ENCODE data around the gene HNRNPDL.
"Not testable (repeated sequence)": the region's sequence is repeated elsewhere in the genome, so short reads cannot be mapped to it uniquely, and the experiment has no call there.

The HNRNPDL gene

DNA sequence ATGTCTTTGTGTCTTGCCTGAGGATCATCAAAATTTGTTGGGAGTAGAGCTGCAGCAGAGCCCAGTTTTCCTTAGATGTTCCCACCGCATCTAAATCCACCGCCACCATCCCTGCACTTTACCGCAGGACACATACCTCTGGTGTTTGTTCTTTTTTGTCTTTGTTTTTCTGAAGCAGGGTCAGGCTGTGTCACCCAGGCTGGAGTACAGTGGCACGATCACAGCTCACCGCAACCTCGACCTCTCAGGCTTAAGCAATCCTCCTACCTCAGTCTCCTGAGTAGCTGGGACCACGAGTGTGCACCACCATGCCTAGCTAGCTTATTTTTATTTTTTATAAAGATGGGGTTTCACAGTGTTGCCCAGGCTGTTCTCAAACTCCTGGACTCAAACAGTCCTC lies 4.7 kb upstream of the HNRNPDL start:
- H3K27ac ChIP-seq, result no peak overlapping the region
- no peak for DNase-seq (ENCODE audit: low read depth, low spot score)

DNA sequence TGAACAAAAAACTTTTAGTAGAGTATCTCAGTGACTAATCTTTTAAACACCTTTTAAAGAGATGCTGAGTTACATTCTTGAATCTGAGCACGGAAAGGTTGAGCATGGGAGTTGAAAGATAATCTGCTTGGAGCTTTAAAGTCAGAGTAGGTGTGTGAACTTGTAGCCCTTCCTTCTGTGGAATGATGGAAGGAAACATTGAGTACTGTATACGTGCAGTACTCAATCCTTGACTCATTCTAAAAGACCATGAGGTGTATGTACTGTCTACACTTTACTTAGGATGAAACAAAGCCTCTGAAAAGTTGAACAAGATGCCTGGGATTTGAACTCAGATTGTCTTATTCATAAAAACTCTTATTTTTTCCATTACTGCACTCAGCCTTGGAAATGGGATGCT lies 3.5 kb upstream of the HNRNPDL start:
- no peak for DNase-seq (ENCODE audit: low read depth, low spot score)
- H3K27ac ChIP-seq, result no peak overlapping the region

DNA sequence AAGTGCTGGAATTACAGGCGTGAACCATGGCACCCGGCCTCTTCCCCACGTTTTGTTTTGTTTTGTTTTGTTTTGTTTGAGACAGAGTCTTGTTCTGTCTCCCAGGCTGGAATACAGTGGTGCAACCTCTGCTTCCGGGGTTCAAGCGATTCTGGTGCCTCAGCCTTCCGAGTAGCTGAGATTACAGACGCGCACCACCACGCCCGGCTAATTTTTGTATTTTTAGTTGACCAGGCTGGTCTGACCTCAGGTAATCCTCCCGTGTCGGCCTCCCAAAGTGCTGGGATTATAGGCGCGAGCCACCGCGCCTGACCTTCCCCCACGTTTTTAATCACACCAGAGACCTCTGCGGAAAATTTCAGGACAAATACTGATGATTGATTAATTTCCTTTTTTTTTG lies 2.3 kb upstream of the HNRNPDL start:
- no peak overlapping the region for H3K27ac ChIP-seq
- no peak for DNase-seq (ENCODE audit: low read depth, low spot score)

DNA sequence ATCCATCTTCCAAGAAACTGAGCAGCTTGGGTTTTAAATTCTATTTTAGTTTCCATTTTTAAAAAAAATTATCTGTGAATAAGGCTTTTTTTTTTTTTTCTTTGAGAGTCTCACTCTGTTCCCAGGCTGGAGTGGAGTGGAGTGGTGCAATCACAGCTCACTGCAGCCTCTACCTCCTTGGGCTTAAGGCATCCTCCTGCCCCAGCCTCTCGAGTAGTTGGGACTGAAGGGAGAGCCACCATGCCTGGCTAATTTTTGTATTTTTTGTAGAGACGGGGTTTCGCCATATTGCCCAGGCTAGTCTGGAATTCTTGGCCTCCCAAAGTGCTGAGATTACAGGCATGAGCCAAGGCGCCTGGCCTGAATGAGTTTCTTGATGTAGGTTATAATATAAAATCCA lies 1.6 kb upstream of the HNRNPDL start:
- DNase-seq (ENCODE audit: low read depth, low spot score), result no peak
- H3K27ac ChIP-seq, result peak overlapping the region; percentile 92

DNA sequence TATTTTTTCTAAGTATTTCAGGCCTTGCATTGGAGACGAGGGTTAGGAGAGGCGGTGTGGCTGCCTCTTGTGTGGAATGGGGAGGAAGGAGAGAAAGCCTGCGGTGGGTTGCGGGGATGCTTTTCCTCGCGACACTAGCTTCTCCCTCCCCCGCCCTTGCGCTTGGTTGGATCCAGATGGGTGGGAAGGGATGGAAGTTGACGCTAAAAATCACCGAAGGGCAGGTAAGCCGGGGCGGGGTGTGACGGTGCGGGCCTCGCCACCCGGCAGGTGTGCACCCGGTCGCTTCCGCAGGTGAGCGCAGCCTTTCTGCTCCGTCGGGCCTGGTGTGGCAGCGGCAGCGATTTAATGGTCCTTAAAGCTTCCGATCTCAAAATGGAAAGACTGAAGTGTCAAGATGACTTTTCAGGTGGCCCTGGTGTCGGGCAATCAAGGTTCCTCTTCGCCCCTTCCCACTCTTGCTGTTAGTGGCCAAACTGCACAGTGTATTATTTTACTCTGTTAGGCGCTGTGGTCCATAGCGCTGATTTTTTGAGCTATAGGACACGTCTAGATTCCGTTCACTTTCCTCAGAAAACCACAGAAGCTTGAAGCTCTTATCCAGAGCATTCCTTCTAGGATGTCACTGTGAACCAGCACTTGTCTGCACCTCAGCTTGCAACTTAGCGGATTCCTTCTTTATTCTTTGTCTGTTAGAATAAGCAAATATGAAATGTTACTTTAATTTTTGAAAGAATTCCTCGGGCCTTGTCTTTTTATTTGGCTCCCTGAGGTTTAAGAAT lies 893 bp upstream of the HNRNPDL start:
- H3K27ac ChIP-seq, result peak overlapping the region; percentile 92
- DNase-seq (ENCODE audit: low read depth, low spot score), result no peak

DNA sequence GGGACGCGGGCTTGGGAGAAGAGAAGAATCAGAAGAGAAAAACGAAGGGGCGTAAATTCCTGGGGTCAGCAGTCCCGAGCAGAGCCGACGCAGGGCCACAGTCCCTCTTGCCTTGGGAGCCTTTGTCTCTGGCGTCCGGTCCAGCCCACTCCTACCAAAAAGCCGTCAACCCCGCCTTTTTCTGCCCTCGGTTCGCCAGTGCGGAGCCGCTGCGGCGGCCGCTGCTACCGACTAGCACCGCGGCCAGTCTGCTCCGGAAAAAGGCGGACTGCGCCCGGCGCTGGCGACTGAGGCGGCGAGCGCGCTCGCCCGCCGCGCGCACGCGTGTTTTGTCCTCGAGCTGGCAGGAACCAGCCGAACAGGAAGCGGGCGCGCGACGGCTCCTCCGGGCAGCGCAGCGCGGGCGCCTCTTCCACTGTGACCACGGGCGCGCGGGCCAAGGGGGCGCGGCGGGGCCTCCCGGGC lies 502 bp downstream of the HNRNPDL start:
- H3K27ac ChIP-seq, result peak overlapping the region; percentile 92
- DNase-seq (ENCODE audit: low read depth, low spot score), result no peak

DNA sequence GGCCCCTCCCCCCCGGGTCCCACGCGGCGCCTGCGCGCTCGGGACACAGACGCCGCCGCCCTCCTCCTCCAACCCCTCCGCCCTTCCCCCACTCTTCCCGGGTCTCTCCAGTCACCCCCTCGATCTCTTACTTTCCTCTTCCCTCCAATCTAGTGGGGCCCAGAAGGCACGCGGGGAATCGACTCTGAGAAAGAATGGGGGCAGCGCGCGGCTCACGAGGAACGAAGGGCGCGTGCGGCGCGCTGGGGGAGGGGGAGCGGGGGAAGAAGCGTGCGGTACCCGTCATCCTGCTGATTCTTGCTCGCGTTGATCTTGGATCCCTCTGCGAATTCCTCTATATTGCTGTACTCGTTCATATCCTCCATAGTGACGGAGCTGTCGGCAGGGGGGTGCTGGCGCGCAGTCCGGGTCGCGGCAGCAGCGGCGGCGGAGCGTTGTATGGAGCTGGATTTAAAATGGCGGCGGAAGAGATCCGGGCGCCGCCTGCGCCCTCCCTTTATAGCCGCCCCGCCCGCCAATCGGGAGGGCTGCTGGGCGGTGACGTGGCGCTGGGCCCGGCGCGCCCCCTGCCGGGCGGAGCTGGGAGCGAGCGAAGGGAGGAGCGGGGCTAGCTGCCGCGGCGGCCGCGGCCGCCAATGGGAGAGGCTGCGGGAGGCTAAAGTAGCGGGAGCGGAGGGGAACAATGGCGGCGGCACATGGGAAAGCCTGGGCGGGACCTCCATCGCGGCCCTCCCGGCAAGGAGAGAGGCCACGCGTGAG lies 1.1 kb downstream of the HNRNPDL start:
- H3K27ac ChIP-seq, result peak overlapping the region; percentile 92
- DNase-seq (ENCODE audit: low read depth, low spot score), result peak; percentile 41

DNA sequence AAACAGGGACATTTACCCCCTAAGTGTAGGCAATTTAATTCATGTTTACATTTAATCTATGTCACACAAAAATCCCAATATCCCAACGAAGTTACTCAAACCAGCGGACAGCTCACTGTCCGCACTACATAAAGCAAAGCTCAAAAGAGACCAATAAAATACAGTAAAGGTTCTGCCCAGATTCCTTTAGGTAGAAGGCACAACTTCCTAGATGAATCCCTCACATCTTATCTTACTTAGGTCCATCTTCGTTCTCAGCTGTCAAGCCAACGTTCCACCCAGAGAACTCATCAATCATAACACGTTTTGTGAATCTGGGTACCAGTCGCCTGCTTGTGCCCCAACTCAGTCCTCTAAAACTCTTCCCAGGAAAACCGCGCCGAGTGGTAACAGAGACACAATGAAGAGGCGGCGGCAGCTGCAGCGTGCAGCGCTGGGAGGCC lies 1.7 kb downstream of the HNRNPDL start:
- peak overlapping the region; percentile 92 for H3K27ac ChIP-seq

DNA sequence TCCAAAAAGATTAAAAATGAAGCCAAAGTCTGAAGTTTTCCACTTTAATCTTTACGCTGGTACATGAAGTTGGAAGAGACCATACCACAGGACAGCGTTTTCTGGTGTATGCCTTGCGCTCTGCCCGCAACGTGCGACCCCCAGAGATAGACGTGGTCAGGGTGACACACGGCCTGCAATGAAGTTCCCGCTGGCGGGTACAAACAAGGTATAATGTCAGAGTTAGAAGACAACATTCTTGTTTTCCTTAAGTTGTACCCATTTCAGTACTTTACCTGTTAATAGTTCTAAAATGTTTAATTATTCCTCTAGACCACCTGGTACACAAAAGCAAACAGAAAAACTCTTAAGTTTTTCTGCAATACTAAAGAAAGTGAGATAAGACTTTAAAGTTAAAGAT lies 4.8 kb downstream of the HNRNPDL start:
- DNase-seq (ENCODE audit: low read depth, low spot score), result no peak
- H3K27ac ChIP-seq, result peak overlapping the region; percentile 11

More for the DNA sequence above, 1.7 kb downstream of the HNRNPDL start:
- DNase-seq (ENCODE audit: low read depth, low spot score), result no peak

DNA sequence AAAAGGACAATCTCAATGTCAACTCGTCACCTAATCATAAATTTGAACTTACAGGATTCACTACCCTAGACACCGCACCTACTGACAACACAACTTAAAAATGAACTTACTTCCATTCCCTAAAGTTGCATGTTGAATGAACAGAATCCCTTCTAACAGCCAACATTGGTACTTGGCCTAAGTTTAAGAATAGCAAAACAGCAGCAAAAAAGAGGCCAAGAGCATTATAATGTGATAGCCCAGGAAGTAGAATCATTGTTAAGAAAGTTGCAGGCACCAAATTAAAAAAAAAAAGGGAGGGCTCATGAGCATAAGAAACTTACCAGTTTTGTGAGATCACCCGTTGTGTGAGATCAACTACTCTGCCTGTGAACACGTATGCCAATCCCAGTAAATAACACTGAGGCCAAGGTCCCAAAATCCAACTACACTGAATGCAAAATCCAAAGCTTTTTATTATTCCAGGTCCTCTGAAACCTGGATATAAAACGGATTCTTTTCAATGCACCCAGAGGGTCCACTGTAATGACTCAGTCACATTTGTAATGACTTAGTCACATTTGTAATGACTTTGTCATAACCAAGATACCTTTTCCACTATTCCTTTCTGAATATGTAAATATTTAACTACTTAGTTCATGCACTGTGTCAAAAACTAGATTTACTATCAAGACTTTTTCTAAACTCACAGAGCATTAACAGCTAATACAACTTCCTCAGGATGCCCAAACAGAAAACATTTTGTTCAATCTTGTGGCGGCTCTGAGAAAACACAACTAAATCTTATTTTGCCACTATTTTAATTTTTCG lies 6.8 kb downstream of the HNRNPDL start:
- DNase-seq (ENCODE audit: low read depth, low spot score), result no peak

DNA sequence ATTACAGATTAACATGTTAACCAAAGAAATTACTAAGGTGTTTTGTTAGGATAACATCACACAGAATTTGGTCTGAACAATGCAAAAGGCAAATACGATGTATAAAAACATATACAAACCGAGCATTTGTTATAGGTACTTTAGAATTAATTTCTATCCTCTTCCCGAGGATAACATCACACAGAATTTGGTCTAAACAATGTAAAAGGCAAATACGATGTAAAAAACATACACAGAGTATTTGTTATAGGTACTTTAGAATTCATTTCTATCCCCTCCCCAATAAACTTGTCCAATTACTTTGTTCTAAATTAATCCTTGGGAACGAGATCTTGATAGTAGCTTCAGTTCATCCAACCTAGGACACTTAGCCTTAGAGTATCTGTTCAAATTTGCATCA lies 7.6 kb downstream of the HNRNPDL start:
- no peak for DNase-seq (ENCODE audit: low read depth, low spot score)

More for the DNA sequence above, 6.8 kb downstream of the HNRNPDL start:
- H3K27ac ChIP-seq, result peak overlapping the region; percentile 37

DNA sequence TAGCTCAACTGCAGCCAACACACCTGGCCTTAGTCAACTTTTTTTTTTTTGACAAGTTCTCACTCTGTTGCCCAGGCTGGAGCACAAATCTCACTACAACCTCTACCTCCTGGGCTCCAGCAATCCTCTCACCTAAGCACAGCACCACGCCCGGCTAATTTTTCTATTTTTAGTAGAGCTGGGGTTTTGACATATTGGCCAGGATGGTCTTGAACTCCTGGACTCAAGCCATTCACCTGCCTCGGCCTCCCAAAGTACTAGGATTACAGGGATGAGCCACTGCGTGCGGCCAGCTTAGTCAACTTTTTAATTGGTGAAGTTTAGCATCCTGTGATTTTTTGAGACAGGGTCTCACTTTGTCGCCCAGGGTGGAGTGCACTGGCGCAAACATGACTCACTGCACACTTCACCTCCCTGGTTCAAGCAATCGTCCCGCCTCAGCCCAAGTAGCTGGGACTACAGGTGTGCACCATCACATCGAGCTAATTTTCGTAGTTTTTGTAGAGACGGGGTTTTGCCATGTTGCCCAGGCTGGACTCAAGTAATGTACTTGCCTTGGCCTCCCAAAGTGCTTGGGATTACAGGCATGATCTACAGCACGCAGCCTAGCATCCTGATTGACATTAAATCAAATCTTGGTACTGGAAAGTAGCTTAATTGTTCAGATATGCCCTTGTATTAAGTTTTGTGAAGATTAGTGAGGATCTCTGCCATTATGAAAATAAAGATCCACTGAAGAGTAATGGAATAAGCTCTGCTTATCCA lies 8.3 kb downstream of the HNRNPDL start:
- H3K27ac ChIP-seq, result no peak overlapping the region
- no peak for DNase-seq (ENCODE audit: low read depth, low spot score)

More for the DNA sequence above, 7.6 kb downstream of the HNRNPDL start:
- H3K27ac ChIP-seq, result peak overlapping the region; percentile 37

DNA sequence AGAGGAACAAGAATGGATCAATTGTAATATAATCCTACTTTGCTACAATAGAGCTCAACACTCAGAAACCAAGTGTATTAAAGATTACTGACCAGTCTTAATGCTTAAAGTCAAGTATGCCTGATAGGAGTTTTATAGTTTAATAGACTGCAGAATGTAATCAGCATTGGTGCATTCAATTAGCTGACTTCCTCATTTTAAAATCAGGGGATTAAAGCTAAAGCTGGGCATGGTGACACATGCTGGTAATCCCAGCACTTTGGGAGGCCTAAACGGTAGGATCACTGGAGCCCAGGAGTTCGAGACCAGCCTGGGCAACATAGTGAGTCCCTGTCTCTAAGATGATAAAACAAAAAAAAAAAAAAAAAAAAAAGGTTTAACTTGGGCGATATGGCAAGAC lies 10.8 kb downstream of the HNRNPDL start:
- H3K27ac ChIP-seq, result no peak overlapping the region
- DNase-seq (ENCODE audit: low read depth, low spot score), result no peak

DNA sequence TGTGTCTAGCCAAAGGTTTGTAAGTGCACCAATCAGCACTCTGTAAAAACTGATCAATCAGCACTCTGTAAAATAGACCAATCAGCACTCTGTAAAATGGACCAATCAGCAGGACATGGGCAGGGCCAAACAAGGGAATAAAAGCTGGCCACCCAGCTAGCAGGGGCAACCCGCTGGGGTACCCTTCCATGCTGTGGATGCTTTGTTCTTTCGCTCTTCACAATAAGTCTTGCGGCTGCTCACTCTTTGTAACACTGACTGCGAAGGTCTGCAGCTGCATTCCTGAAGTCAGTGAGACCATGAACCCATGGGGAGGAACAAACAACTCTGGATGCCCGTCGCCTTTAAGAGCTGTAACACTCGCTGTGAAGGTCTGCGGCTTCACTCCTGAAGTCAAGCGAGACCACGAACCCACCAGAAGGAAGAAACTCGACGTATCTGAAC lies 14.3 kb downstream of the HNRNPDL start:
- no peak for DNase-seq (ENCODE audit: low read depth, low spot score)
- no peak overlapping the region for H3K27ac ChIP-seq

DNA sequence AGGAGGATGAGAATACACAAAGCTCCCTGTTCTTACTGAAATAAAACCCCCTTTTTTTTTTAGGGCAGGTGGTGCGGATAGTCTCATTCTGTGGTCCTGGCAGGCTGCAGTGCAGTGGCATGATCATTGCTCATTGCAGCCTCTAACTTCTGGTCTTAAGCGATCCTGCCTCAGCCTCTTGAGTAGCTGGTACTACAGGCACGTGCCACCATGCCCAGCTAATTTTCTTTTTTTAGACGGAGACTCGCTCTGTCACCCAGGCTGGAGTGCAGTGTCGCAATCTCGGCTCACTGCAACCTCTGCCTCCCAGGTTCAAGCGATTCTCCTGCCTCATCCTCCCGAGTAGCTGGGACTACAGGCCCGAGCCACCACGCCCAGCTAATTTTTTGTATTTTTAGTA lies 15.2 kb downstream of the HNRNPDL start:
- H3K27ac ChIP-seq; DNase-seq (ENCODE audit: low read depth, low spot score): not testable (repeated sequence)

DNA sequence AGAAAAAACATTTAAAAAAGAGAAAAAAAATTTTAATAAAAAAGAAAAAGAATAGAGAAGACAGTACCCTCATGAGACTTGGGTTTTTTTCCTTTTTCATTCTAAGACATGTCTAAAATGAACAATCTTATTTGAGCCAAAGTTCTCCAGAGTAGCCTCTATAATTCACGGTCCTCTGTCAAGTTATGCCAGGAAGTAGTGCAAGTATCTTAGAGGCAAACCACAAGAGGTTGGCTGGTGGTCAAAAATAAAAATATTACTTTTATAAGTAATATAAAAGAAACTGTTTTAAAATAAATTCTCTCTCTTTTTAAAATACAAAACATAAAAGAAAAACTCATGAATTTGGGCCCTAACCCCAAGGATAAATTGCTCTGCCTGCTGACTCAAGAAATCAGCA lies 26.5 kb downstream of the HNRNPDL start:
- no peak overlapping the region for H3K27ac ChIP-seq
- no peak for DNase-seq (ENCODE audit: low read depth, low spot score)

DNA sequence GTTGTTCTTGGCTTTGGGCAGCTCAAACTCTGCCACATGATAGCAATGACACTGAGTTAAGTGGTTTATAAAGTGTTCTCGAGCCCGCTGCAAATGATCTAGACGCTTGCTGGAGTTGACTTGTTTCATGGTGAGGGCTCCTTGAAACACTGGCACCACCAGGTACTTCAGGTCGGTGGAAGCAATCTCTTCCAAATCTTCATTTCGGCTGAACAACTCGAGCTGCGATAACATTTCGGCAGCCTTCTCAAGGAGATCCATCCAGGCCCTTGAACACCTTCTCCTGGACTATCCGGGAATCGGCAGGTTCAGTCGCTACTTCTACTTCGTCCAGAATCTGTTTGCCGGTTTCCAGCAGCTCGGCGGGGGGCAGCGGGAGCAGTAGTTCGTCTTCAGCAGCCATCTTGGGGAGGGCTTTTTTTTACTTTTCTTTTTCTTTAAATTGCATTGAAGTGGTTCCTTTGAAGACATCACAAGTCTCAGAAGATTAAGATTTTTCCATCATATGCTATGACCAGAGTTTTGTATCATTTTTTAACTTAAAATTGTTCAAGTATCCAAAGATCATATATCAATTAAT lies 28.0 kb downstream of the HNRNPDL start:
- no peak overlapping the region for H3K27ac ChIP-seq
- no peak for DNase-seq (ENCODE audit: low read depth, low spot score)

DNA sequence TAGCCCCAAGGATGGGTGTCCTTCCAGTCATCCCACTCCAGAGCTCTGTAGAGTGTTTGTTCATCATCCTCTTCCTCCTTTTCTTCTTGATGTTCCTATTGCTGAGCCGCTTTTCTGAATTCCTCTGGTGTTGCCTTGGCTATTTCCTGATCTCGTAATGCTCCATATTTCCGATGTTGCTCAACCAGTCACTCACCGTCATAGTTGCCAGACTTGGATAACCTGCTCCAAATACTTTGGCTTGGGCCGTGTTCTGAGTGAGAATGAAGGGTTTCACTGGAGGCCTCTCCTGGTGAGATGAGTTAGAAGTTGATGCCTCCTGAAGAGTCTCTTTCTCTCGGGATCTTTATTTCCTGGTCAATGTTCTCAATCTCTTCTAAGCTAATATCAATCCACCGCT lies 28.7 kb downstream of the HNRNPDL start:
- DNase-seq (ENCODE audit: low read depth, low spot score), result no peak
- H3K27ac ChIP-seq, result no peak overlapping the region

DNA sequence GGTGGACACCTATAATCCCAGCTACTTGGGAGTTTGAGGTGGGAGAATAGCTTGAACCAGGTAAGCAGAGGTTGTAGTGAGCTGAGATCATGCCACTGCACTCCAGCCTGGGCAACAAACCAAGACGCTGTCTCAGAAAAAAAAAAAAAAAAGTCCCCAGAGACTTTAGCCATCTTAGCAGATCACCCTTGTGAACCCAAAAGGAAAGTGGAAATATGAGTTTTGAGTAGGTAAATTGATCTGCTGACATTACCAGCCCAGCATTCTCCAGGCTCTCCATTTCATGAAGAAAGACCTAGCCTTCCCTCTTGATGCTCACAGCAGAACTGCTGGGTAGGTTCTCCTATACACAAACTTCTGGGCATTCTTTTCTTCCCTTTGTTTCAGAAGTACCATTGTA lies 32.0 kb downstream of the HNRNPDL start:
- no peak for DNase-seq (ENCODE audit: low read depth, low spot score)

More for the DNA sequence above, 32.0 kb downstream of the HNRNPDL start:
- H3K27ac ChIP-seq, result no peak overlapping the region
